OCI-LY7 (cell line): ENCODE measurements around the gene KCNMA1.

Experiments used
- EZH2phosphoT487 ChIP-seq: fragments of 200-600 bp; sonication (generic); IDR thresholded peaks from 2 replicates; pipeline ENCODE4 v1.6.1; 2018; ENCODE audit warnings: low read depth, borderline replicate concordance, mild to moderate bottlenecking, mixed run types, antibody characterized with exemption, low read length, moderate library complexity, mixed read lengths
- TF ChIP-seq, protein P1 (sequence below): fragments of 200-600 bp; sonication (generic); conservative IDR thresholded peaks from 2 replicates; pipeline ENCODE4 v1.5.1; 2014; ENCODE audit warnings: mild to moderate bottlenecking, antibody characterized with exemption, low read length, moderate library complexity, mixed read lengths

DNA sequence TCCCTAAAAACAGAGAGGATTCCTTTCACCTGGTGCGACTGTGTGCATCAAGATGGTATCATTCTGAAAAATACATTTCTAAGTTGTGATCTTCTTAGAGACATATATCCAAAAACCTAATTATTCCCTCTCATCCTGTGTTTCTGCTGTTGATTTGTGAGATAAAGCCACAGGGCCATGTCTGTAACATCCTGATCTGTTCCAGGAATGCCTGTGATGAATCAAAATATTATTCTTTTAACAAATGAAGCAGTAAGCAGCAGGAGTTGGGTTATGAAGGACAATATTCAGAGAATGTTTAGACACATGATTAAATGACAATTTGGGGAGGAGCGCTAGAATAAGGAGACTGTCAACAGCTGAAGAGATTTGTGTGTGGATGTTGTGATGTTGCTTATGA is 731.4 kb downstream of the KCNMA1 start:
- TF ChIP-seq, protein P1, sequence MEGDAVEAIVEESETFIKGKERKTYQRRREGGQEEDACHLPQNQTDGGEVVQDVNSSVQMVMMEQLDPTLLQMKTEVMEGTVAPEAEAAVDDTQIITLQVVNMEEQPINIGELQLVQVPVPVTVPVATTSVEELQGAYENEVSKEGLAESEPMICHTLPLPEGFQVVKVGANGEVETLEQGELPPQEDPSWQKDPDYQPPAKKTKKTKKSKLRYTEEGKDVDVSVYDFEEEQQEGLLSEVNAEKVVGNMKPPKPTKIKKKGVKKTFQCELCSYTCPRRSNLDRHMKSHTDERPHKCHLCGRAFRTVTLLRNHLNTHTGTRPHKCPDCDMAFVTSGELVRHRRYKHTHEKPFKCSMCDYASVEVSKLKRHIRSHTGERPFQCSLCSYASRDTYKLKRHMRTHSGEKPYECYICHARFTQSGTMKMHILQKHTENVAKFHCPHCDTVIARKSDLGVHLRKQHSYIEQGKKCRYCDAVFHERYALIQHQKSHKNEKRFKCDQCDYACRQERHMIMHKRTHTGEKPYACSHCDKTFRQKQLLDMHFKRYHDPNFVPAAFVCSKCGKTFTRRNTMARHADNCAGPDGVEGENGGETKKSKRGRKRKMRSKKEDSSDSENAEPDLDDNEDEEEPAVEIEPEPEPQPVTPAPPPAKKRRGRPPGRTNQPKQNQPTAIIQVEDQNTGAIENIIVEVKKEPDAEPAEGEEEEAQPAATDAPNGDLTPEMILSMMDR: no peak
- no peak for TF ChIP-seq EZH2phosphoT487
